NCI-H2171 (cell line): Measurements from ENCODE around the gene TRAM2.

Experiments used
- DNase-seq: peaks from one replicate; lab custom pipeline; 2025; lab: John Stamatoyannopoulos, UW

Gene TRAM2

GRCh38 chr6:52545406-52546119 is 31.3 kb downstream of the TRAM2 start:
- no peak for DNase-seq

GRCh38 chr6:52544602-52545405 is 32.1 kb downstream of the TRAM2 start:
- DNase-seq: no peak

DNA sequence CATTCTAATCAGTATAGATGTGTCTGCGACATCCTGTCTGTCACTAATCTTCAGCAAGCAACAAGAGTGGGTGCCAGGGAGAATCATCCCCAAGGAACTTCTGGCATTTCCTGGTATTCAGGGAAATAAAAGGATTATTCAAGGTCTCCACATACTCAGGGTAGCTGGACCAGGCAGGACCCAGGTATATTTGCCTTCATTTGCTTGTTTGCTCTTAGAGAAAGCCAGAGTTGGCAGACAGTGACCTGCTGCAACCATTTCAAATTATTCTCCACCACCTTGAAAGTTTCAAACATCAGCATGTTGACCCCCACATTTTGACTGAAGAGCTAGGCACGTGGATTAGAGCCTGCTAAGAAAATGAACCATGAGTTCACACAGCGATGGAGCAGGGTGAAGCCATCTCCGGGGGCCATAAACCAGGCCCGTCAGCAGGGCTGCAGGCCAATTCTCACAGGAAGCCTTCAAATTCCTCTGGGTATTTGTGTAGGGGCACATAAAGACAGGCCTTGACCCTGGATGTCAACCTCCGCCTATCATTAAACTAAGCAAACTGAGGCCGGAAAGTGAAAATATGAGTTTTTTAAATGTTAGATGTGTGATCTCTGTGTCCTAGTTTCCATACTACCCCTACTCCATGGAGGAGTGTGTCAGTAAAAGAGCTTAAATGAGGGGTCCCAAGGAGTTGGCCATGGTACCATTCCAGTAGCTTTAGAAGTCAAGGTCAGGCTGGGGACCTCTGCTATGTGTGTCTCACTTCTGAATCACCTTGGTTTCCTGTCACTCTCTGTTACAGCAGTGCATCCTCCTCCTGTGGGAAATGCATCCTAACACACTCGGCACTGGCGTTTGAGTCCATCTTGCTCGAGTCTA is 32.9 kb downstream of the TRAM2 start:
- no peak for DNase-seq

- no peak for DNase-seq
These were observed 33.6 kb downstream of the TRAM2 start for GRCh38 chr6:52543262-52543661.

DNA sequence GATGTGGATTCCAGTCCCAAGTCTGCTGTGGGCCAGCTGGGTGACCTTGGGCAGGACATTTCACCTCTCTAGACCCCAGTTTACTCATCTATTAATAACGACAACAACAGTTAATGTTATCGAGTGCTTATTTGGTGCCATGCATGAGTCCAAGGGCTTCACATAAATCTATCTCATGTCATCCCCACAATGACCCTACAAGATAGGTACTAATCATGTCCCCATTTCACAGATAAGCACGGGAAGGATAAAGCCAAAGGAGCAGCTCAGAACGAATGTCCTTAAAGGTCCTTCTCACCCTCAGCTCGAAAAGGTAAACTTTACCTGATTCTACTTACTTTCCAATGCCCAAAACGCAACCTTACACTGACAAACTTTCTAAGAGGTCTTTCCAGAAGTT is 35.7 kb downstream of the TRAM2 start:
- DNase-seq: no peak

GRCh38 chr6:52540286-52540902 is 36.5 kb downstream of the TRAM2 start:
- no peak for DNase-seq

GRCh38 chr6:52539607-52540006 is 37.3 kb downstream of the TRAM2 start:
- DNase-seq: no peak

DNA sequence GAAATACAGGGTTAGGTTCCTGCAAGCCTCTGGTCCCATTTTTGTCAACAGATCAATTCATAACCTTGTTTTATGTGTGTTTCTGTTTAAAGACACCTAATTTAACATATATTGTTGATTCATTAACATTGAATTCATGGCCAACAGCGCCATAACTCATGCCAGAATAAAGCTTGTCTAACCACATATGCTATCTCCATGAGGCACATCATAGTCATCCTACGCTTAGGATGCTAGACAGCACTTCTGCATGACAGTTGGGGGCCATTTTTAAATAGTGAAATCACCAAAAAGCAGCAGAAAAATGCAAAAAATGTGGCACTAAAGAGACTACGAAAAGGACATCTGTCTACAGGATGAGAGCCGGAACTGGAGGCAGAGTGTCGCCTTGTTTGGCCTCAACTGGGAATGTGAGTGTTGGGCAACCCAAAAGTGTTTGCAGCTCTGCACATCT is 37.9 kb downstream of the TRAM2 start:
- DNase-seq: no peak

GRCh38 chr6:52538252-52538900 is 38.5 kb downstream of the TRAM2 start:
- no peak for DNase-seq

- DNase-seq: no peak
These were observed 39.7 kb downstream of the TRAM2 start for GRCh38 chr6:52537001-52537753.

- no peak for DNase-seq
These were observed 40.4 kb downstream of the TRAM2 start for GRCh38 chr6:52536424-52536916.

DNA sequence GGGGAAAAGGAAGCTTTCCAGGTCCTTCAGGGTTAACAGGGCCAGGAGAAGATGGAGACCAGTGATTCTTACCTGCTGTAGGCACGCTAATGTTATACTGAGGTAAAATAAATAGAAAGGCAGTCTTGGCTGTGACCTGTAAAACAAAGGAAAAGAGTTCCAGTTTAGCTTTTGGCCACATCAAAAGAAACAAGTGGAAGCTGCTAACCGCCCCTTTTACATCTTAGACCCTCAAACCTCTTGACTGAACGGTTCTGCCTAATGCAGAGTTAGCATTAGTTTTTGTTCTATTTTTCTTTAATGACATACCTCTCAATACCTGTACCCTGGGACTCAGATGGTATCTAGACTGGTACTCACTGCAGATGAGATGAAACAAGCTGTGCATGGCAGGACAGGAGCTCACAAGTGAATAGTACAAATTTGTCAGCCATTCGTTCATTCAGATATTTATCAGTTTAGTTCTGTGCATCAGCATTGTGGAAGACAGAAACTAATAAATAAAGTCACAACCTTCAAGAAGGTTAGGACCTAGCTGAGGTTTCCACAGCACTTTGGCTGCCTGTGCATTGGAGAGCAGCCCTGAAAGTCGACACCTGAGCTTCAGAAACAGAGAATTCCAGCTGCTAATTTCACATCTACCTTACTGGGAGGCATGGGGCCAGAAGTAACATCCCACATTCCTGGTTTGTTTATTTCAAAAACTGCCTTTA is 41.0 kb downstream of the TRAM2 start:
- DNase-seq: no peak

DNA sequence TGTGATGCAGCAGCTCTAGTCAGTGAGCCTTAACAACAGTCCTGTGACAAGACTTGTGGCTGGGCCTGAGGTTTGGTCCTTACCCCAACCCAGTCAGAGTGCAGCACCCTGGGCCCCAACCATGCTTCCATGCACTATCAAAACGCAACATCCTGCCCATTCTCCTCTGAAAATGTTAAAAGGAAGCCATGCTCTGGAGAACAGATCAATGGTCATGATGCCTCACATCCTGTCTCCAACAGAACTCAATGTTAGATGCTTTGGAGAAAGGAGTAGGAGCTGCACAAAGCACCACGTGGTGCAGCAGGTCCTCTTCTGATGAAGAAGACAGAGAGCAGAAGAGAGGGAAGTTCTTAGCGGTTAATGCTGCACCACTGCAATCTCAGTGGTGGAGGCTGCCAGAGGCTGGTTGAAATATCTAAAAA is 41.9 kb downstream of the TRAM2 start:
- DNase-seq: no peak

DNA sequence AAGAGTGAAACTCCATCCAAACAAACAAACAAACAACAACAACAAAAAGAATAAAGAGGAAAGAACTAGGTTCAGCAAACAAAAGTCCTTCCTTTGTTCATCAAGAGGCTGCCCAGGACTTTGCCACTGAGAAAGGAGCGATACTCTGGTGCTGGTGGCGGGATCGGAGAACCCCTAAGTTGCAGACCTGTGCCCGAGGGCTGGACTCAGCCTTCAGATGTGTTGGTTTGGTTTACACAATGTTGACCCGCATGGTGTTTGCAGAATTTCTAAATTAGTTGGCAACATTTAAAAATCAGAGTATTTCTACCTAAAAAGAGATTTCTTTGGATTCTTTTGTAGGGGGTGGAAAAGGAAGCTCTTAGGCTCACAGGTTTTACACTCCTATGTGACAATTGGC is 42.5 kb downstream of the TRAM2 start:
- no peak for DNase-seq

DNA sequence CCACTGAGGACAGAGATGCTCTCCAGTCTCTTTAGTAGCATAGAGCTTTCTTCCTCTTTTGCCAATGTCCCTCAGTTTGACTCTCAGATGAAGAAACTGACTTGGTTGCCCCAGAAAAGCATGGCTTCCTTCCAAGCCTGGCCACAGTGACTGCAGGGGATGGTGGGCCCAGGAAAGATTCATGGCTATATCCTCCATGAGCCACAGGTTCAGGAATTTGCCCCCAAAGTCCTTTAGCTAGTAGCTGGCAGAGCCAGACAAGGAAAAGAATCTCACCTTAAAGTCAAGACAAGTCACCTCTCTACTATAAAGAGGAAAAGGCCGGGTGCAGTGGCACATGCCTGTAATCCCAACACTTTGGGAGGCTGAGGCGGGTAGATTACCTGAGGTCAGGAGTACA is 43.4 kb downstream of the TRAM2 start:
- no peak for DNase-seq

GRCh38 chr6:52532457-52532856 is 44.4 kb downstream of the TRAM2 start:
- DNase-seq: no peak

GRCh38 chr6:52531834-52532233 is 45.0 kb downstream of the TRAM2 start:
- no peak for DNase-seq

DNA sequence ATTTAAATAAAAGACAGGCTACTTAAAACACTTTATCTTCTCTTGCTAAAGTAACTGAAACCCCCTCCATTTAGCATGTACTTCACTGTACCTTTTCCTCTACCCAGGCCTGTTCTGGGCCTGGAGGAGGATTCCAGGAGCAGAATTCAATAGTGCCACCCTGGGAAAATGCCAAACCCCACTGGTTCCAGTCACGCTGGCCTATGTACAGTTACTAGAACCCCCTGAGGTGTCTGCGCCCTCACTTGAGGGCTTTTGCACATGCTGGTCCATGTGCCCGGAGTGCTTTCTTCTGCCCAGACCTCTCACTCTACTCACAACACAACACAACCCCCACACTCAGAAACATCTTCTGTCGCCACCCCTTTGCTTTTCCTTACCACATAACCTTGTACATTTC is 45.5 kb downstream of the TRAM2 start:
- no peak for DNase-seq

- no peak for DNase-seq
These were observed 46.5 kb downstream of the TRAM2 start for GRCh38 chr6:52530351-52530750.

DNA sequence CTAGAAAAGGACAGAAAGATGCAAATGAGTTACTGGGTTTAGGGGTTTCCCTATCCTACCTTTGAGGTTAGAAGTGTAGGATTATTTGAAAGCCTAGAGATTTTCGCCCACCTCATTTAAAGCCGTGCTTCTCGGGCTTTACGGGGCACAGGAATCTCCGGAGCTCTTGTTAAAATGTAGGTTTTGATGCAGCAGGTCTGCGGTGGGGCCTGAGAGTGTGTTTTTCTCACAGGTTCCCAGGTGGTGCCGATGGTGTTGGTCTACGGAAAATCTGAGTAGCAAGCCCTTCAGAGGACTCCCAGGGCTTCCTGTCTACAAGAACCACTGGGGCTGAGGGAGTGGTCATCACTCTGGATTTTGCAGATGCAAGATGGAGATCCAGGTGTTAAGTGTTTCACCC is 47.5 kb downstream of the TRAM2 start:
- DNase-seq: no peak
